DMS114 treated with DMSO at 0.1 percent for 48 hours (cell line): ENCODE results near the gene NSD1.

ENCODE experiments used
- DNase-seq: peaks from one replicate; lab custom pipeline; 2025; ENCODE audit not compliant: unreplicated experiment; lab: John Stamatoyannopoulos, UW

NSD1 gene

DNA sequence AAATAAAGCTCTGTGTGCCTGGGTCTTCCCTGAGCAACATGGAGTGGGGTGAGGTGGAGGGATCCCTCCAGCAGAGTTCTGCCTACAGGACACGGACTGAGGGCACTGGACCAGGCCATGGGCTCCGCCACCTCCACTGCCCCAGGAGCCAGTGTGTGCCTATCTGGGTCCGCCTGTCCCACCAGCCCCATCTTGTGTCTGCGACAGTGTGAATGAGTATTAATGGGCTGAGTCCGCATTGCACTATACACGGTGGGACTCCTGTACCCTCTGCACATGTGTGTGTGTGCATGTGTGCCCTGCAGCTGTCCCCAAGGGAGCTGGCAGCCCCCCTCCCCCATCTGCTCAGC, 35.5 kb upstream of the NSD1 start:
- no peak for DNase-seq

DNA sequence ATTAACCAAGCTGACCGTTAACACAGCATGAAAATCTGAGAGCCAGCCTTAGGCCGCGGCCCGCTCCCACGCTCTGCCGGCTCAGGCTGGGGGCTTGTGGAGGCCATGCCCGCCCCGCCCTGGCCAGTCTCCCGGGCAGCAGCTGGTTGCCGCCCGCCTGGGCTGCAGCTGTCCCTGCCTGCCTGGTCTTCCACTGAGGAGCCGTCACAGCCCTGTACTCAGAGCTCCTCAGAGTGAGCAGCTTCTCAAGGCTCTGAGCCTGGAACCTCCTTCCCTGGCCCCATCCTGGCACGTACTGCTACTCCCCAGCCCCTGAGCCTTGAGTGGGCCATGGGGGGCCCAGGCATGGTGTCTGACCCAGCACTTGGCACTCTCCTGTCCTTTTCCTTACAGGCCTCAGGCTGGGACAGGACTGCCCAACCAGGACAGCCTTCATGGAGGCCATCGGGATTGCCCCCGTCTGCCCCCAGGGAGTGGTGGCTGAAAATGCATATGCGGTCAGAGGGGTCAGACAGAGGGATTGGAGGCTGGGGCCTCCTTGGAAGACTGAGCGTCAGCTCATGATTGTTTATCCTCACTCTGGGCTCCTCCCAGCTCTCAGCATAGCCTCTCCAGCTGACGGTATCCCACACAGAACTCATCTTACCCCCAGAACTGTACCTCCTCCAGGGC, 35.0 kb upstream of the NSD1 start:
- no peak for DNase-seq

DNA sequence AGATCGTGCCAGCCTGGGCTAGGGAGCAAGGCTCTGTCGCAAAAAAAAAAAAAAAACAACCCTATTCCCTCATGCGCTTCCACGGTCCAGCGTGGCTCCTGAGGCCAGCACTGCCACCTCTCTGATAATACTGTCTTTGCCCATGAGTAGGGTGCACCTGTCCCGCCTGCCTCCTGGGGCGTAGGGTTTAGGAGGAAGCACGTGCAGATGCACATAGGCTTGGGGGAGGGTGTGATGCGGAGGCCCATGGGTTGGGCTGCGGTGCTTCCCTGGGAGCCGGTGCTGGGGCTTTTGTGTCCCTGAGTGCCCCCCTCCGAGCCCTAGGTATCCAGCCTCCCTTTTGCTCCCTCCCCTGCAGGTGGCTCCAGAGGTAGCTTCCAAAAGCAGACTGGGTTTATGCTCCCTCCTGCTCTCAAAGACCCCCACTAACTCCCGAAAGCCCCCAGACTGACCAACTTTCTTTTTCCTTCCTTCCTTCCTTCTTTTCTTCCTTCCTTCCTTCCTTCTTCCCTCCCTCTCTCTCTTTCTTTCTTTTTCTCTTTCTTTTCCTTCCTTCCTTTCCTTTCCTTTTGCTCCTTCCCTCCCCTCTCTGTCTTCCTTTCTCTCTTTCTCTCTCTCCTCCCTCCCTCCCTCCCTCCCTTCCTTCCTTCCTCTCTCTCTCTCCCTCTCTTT, 34.0 kb upstream of the NSD1 start:
- no peak for DNase-seq

DNA sequence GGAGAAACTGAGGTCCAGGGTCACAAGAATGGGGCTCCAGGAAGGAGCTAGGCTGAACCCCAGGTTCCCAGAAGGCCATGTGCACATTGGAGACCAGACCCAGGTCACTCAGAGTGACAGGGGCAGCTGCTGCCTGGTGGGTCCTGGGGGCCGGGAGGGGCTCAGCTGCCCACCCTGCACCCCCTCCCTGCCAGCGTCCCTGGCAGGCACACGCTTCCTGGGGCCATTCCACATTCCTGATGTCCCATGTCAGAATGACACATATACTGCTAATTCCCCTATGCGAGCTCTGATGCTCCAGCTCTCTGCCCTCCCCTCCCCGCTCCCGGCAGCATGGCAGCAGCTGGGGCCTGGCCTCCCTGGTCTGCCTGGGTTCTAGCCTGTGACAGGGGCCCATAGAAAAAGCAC, 32.9 kb upstream of the NSD1 start:
- DNase-seq = no peak

DNA sequence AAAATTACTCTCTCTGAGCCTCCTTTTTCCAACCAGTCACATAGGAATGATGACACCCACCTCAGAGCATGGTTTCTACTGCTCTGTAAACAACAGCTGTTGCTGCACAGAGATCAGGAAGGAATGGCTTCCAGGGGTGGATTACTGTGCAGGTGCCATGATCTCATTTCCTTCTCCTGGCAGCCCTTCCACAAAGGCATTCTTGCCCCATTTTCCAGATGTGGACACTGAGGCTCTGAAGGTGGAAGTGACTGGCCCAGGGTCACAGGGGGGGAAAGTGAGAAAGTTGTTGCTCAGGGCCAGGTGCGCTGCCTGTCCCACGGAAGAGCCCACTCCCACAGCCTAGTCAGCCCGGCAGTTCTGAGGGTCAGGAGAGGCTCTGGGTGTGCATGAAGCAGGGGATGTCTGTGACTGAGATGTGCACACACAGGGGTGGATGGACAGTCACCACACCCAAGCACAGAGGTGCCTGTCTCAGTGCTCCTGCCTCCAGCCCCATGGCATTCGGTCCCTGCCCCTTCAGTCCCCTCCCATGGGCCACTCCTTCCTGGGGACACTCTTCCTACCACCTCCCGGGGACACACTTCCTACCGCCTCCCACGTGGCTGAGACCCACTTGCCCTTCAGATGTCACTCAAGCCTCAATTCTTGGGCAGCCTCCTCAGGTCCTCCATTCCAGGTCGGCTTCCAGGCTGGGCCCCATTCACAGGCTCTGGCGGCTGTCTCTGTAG, 29.9 kb upstream of the NSD1 start:
- DNase-seq = no peak

DNA sequence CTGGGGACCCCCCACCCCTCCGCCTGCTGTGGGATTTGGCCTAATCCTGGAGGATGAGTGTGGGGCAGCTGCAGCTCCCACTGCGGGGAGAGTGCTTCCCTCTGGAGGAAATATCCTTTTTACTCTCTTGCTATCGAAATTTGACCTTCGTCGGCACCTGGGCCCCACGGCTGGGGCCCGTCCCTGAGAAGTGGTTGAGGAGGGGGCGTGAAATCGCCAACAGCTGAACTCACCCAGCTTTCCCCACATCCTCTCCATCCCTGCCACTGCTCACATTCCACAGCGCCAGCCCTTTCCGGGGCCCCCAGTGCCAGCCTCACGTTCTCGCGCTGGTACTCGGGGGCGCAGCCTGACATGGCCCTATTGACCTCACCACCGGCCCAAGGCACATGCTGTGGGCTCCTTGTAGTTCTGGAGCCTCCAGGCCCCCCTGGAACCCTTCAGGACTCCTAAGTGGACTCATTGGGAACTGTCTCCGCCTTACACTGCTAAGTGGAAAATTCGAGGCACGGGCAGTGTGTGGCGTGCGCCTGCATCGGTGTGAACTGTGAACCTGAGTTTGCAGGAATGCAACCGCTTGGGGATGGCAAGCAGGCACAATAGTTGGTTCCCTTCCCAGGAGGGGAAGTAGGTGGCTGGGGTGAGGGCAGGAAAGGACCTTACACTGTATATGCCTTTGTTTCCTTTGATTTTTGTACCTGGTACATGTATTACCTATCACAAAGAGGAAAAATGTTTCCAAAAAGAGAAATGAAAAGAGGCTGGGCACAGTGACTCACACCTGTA, 27.7 kb upstream of the NSD1 start:
- DNase-seq = no peak

DNA sequence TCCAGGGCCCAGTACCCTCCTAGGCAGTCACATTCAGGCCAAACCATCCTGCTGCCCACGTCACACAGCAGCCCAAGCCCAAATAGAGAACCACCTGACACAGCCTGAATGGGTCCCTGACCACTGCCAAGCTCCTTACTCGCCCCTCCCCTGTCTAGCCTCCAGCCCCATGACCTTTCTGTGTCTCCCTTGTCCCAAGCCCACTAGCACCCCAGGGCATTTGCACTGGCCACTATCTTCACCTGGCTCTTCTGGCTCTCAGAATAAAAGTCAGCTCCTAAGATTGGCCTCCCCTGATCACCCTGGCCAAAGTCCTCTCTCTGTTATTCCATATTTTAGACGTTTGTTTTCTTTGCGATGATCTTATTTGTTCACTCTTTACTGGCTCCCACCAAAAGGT, 26.4 kb upstream of the NSD1 start:
- DNase-seq = no peak

DNA sequence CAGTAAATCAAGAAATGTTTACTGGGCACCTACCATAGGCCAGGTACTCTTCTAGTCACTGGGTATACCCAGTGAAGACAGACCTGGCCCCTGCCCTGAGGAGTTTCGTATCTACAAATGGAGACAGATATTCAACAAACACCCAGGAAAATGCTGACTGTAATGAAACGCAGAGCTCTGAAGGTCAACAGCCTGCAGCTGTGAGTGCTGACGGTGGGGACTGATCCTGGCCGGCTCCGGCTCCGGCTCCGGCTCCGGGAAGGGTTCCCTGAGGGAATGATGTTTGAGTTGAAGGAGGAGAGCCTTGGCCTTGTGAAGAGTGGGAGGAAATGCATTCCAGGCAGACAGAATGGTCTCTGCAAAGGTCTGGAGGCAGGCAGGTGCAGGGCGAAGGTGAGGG, 23.8 kb upstream of the NSD1 start:
- no peak for DNase-seq

DNA sequence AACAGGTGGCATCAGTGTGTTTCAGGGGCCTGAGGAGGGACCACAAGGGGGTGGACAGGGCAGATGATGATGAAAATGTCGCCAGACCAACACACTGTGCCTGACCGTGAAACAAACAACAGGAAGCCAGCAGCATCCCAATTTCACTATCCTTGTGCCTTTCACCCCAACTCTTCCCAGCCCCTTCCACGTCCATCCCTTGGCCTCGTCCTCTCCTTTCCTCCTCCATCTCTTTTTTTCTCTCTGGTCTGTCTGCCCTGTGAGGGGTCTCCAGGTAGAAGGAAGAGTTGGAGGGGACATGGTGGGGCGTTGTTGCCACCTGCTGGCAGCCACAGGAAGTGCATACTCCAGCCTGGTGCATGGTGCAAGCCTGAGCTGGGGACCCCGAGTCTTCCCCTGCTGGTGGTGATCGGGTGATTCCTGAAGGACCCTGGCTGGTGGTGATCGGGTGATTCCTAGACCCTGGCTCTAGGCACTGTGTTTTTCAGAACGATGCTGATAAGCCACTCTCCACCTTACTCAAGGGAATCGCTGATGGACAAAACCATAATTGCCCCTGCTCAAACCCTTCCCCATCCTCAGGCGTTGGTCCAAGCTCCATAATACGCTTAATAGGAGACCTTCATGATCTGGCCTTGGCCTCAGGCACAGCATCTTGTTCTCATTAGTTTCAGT, 21.7 kb upstream of the NSD1 start:
- DNase-seq = peak; percentile 52

DNA sequence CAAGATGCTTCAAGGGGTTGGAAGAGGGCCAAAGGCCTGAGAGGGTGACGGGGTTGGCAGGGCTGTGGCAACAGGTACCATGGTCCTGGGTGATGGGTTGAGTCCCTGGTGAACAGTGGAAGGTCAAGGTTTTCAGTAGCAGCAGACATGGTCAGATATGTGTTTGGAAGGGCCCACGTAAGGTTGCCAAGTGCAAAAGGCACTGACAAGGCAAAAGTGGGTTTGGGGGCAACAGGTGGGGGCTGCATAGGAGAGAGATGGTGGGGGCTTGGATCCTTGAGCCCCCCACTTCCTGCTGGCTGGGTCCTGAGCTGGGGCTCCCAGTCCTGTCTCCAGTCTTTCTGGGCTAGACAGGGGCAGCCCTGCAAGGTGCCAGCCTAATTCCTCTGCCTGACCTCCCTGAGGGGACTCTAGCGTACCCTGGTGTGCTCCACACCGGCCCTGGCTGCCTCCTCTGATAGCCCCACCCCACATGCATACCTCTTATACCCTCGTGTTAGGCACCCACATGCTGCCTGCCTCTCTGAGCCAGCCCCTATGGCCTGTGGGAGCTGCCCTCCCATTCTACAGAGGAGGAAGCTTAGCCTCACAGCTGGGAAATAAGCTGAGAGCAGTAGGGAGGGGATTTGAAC, 20.9 kb upstream of the NSD1 start:
- DNase-seq = no peak

DNA sequence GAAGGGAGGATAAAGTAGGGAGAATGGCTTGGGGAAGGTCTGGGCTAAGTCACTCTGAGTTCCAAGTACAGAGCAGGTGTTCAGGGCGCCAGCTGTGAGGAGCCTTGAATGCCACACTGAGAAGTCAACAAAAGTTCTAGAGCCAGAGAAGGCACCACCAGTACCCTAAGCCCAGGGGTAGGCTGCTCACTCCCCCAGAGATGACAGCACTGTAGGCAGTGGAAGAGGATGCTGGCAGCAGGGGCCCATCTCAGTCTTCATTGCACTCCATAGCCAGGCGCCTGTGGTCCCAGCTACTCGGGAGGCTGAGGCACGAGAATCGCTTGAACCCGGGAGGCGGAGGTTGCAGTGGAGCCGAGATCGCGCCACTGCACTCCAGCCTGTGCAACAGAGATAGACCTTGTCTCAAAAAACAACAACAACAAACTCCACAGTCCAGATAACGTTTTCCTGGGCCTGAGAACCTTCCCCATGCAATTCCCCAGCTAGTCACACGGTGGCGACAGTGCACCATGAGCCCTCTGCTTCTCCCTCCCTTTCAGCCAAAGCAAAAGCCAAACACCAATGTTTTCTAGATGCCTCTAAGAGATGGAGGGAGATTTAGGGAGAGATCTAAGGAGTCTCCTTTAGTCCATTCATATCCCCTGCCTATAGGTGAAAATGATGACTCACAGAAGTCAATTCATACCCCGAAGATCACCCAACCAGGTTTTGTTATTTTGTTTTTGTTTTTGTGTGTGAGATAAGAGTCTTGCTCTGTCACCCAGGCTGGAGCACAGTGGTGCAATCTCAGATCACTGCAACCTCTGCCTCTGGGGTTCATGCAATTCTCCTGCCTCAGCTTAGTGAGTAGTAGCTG, 19.8 kb upstream of the NSD1 start:
- peak; percentile 84 for DNase-seq

DNA sequence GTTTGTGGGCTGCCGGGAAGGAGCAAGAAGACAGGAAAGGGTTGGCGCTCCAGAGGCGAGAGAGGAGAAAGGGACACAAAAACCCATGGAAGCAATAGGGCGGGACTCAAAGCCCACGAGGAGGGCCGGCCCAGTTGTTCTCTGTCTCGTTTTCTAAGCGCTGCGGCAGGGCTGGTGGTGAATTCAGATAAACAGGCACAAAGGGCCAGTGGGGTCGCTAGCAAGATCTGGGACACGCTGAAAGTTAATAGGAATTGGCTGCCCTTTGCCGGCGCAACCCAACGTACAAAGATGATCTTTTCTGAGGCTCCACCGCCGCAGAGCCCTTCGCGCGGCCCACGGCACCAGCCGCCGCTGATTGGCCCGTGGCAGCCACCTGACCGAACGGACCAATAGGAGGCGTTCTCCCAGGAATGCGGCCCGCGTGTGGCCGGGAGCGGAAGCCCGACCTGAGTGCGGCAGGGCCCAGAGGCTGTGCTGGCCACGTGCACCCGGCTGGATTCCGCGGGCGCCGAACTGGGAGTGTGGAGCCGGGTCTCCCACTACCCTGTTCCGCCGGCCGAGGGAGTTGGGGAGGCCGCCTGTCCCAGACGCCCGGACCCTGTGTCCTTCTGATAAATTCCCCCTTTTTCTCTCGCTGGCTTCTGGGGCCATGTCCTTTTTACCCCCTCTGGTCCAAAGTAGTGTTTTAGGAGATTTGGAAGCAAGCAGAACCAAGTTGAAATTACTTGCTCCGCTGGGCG, 16.8 kb upstream of the NSD1 start:
- peak; percentile 53 for DNase-seq

DNA sequence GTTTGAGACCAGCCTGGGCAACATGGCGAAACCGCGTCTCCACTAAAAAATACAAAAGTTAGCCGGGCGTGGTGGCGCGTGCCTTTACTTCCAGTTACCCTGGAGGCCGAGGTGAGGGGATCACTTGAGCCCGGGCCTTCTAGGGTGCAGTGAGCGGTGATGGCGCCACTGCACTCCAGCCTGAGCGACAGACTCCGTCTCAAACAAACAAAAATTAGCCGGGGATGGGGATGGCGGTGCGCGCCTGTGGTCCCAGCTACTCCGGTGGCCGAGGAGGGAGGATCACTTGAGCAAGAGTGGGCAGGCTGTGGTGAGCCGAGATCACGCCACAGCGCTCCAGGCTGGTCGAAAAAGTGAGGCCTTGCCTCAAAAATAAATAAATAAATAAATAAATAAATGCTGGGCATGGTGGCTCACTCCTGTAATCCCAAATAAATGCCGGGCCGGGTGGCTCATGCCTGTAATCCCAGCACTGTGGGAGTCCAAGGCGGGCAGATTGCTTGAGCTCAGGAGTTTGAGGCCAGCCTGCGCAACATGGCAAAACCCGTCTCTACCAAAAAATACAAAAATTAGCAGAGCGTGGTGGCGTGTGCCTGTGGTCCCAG, 16.0 kb upstream of the NSD1 start:
- DNase-seq = no peak

DNA sequence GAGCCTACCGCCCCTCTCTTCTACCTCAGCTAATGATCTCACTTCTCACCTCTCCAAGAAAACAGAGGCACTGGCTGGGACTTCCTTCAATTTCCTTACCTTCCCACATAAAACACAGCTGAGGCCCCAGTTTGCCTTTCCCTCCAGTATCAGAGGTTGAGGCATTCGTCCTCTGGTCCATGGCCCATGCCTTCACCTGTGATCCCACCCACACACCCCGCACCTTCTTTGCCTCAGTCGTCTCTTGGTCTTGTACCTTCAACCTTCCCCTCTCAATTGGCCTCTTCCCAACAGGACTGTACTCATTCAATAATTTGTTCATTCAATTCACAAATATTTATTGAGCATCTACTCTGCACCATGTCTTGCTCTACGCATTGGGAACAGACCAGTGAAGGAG, 11.0 kb upstream of the NSD1 start:
- no peak for DNase-seq

DNA sequence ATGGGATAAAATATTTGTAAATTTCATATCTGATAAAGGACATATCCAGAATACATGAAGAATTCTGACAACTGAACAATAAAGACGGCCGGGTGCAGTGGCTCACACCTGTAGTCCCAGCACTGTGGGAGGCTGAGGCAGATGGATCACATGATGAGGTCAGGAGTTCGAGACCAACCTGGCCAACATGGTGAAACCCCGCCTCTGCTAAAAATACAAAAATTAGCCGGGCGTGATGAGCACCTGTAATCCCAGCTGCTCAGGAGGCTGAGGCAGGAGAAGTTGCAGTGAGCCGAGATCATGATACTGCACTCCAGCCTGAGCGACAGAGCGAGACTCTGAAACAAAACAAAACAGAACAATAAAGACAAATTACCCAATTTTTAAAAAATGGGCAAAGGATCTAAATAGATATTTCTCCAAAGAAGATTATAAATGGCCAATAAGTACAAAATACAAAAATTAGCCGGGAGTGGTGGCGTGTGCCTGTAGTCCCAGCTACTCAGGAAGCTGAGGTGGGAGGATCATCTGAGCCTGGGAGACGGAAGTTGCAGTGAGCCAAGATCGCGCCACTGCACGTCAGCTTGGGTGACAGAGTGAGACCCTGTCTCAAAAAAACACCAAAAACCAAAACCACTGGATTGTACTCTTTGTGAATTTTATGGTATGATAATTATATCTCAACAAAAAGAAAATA, 9.6 kb upstream of the NSD1 start:
- DNase-seq = no peak

DNA sequence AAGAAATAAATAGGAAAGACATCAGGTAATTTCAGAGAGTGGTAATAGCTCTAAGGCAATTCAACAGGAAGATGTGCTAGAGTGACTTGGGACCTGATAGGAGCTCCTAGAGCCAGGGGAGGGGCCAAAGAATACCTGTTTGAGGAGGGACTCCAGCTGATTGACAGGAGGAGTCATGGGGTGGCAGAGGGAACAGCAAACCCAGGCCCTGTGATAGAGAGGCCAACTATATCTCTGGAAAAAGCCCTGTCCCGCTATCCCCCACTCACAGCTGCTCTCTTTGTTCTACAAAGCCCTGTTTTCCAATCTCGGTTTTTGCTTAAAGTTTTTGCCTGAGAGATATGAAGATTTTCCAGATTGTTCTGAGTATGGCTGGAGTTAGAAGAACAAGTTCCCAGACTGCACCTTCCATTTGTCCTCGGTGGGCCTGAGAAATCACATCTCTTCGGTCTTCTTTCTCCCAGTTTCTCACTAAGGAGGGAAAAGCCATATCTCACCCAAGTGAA, 9.0 kb upstream of the NSD1 start:
- no peak for DNase-seq

DNA sequence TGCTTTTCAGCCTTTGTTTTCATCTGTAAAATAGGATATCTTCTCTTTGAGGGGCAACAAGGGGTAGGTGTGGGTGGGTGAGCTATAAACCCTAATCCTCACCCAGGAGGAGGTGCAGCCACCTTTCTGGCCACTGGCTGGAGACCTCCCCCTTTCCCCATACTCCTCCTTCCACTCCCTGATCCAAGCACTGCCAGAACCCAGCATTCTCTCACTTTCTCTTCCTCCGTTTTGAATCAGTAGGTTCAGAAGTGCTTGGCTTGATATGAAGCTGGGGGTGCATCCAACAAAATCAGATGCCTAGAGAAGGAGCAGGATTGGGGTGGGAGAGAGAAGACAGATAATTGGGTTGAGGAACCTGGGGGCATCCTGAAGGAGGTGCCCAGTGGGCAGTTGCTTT, 6.8 kb upstream of the NSD1 start:
- no peak for DNase-seq

DNA sequence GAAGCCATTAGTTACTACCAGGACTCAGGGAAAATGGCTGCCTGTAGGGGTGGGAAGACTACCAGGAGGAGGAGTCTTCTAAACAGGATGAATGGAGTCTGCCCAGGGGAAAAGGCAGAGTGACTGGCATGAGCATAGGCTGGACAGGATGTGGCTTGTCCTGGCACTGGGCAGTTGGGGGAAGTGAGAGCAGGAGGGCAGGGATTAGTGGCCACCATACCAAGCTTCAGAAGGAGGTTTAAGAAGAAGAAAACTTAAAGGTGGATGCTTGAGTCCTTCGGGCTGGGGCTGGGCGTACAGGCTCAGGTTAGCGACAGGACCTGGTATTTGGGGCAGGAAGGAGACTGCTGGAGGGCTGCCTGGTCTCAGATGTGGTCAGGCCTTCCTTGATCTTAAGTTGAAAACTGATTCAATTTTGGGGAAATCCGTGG, 5.0 kb upstream of the NSD1 start:
- DNase-seq = no peak
